GM15510 (cell line): Measurements from ENCODE around the gene RETSAT.

Experiments
- POLR2A ChIP-seq: IDR thresholded peaks from 3 replicates; pipeline ENCODE4 v1.6.1; 2011; ENCODE audit warnings: borderline replicate concordance; ENCODE audit not compliant: insufficient read length; ENCODE audit errors: extremely low read depth

Gene RETSAT

DNA sequence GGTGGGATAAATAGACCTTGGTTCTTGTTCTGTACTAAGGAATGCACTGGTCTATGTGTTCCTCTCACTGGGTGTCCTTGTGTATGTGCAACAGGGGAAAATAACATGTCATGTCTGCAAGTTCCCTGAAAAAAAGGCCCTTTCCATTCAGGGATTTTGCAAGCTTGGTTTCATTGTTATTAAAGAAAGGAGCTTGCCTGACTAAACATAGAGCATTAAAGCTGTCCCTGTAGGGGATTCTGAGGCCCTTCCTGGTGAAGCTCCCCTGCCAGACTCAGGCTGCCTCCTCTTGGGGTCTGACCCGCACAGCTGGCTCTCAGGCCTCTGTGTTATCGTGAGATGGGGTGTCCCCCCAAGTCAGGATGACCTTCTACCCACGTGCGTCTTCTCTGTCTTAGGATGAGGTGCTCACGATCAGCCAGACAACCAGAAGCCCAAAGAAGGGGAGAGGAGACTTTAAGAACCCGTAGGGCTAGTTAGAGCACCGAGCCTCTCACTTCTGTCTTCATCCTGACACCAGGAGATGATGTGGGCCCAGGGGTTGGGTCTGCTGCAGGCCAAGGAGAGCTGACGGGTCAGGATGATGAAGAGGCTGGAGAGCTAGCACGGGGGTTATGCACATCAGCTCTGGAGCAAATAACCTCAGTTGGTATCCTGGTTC is 34.7 kb upstream of the RETSAT start:
- TF ChIP-seq POLR2A = no peak

DNA sequence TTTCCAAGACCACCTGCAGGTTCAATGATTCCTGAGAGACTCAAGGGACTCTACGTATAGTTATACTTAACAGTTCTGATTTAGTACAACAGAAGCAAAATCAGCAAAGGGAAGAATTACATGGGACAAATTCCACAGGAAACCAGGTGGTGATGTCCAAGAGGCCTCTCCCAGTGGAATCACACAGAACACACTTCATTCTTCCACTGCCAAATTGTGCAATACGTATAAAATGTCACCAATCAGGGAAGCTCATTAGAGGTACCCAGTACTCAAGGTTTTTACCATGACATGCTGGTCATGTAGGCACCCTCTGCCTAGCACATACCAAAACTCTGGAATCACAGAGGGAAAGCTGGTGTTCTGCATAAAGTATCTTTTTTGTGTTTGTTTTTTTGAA is 33.4 kb upstream of the RETSAT start:
- TF ChIP-seq POLR2A = no peak

- no peak for TF ChIP-seq POLR2A
Measured at GRCh38 chr2:85385746-85386145, 31.4 kb upstream of the RETSAT start.

DNA sequence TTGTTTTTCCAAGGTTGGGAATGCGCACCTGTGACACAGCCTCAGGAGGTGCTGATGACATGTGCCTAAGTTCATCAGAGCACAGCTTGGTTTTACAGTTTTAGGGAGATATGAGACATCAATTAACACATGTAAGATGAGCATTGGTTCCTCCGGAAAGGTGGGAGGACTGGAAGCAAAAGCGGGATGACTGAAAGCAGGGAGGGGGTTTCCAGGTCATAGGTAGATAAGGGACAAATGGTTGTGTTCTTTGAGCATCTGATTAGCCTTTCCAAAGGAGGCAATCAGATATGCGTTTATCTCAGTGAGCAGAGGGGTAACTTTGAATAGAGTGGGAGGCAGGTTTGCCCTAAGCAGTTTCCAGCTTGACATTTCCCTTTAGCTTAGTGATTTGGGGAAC is 29.5 kb upstream of the RETSAT start:
- TF ChIP-seq POLR2A = no peak

GRCh38 chr2:85380048-85380447 is 25.7 kb upstream of the RETSAT start:
- TF ChIP-seq POLR2A = no peak

DNA sequence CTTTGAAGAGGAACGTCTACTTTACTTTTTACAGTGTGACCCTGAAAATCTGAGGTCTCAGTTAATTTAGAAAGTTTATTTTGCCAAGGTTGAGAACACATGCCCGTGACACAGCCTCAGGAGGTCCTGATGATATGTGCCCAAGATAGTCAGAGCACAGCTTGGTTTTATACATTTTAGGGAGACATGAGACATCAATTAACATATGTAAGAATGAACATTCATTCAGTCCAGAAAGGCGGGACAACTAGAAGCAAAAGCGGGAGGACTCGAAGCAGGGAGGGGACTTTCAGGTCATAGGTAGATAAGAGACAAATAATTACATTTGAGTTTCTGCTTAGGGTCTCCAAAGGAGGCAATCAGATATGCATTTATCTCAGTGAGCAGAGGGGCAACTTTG is 23.9 kb upstream of the RETSAT start:
- TF ChIP-seq POLR2A = no peak

DNA sequence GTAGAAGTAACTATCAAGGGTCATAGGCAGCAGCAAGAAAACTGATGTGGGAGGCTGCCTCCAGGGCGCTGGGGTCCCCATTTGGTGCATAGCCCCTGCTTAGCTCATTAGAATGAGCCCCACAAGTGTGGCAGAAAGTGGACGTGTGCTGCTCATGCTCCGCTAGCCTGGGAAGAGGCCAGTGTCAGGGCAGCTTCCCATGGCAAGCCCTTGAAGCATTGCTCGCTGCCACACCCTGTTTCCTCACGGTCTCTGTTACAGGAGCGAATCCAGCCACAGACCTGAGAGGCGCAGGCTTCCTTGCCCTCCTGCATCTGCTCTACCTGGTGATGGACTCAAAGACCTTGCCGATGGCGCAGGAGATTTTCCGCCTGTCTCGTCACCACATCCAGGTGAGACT is 22.8 kb upstream of the RETSAT start:
- no peak for TF ChIP-seq POLR2A

GRCh38 chr2:85376291-85377065 is 22.1 kb upstream of the RETSAT start:
- TF ChIP-seq POLR2A = no peak

DNA sequence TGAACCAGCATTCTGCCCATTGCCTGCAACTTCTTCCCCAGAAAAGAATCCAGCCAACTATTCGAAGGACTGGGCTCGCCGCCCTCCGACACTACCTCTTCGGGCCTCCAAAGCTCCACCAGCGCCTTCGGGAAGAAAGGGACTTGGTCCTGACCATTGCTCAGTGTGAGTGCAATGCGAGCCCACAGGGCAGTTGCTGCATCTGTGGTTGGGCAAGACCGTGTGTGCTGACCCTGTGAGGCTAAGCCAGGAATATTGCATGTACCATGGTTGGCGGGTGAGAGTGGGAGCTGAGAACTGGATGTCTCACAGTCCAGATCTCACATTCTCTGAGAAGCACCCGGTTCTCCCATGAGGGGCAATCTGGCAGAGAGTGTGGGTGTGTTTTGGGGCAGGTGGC is 16.7 kb upstream of the RETSAT start:
- TF ChIP-seq POLR2A = no peak

- TF ChIP-seq POLR2A = no peak
Measured at GRCh38 chr2:85369500-85369899, 15.2 kb upstream of the RETSAT start.

- TF ChIP-seq POLR2A = no peak
Measured at GRCh38 chr2:85368921-85369320, 14.6 kb upstream of the RETSAT start.

GRCh38 chr2:85367180-85367579 is 12.9 kb upstream of the RETSAT start:
- no peak for TF ChIP-seq POLR2A

GRCh38 chr2:85357736-85358135 is 3.4 kb upstream of the RETSAT start:
- TF ChIP-seq POLR2A = no peak

DNA sequence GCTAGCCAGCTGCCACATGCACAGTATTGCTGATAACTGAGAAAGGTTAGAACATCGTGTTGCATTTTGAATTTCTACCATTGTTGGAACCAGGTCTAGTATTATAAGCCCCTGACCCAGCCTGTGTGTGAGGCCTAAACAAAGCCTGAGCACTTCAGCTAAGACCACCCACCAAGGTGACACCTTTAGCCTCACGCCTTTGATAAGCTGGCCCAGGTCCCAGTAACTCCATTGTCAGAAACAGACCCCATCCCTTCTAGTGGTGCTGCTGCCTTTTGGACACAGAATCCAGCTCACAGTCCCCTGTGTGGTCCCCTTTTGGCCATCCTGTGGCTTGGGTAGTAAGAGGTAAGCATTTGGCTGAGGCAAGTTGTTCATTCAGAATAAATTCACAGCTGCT is 1.9 kb upstream of the RETSAT start:
- TF ChIP-seq POLR2A = no peak

GRCh38 chr2:85355521-85355920 is 1.2 kb upstream of the RETSAT start:
- no peak for TF ChIP-seq POLR2A

DNA sequence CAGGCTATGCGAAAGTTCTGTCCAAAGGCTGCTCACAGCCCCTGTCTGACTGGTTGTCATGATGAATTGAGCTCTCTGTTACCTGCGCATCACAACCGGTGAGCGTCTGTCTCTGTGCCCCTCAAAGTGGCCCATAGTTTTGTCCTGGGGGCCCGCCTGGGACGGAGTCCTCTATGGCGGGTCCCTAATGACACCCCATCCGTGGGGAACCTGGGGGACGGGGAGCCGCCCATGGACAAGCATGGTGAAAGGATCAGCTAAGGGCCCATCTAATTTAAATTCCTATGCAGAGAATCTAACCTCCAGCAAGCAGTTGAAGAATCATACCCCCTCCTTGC is 714 bp upstream of the RETSAT start:
- TF ChIP-seq POLR2A = no peak
